GM18907 (cell line): ENCODE data around the gene PNMA8C.

Experiments
- ATAC-seq: cut with Tn5 transposase; IDR thresholded peaks from one replicate; pipeline ENCODE4 v1.9.1; 2021; ENCODE audit warnings: mild to moderate bottlenecking, moderate library complexity; ENCODE audit not compliant: unreplicated experiment

PNMA8C gene

DNA sequence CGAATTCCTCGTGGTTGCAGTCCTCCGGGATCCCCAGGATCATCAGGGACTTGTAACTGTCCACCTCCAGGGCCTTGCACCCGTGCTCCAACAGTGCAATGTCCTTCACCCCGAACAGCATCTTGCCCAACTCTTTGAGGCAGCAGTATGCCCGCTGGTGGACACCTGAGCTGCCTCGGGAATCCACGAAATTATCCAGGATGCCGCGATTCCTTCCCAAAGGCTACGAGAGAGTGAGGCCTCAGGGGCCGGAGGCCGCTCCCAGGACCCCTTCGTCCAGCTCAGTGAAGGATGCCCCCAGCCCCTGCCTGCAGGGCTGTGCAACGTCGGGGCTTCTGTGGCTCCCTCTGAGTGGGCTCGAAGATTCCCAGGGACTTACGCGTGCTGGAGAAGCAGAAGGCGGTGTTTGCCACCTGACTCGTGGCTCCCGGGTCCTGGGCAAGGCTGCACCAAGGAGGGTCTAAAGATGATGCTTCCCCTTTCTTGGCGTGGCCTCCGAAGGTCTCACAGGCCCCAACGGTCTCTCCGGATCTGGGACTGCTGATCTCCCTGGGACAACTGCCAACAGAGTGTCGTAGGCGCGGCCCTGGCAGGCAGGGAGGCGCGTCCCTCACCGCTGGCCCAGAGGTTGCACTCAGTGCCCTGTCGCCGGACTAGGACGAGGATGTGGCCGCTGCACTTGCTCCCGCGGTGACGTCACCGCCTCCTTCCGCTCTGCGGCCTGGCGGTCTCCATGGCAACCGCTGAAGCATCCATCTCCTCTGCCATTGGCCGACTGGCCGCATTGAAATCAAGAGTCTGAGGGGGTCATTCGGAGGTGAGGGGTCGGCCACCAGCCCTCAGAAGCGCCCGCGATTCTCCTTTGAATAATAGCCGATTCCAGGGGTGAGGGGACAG, at the start of gene PNMA8C:
Gene PNMA8C (minus strand): TSS at position 698 of the 897 bp plus-strand sequence. CDS start 577 bp downstream, at position 121.
- no peak for ATAC-seq

GRCh38 chr19:46475986-46476385, 47.2 kb upstream of the PNMA8C start:
- ATAC-seq = no peak

- no peak for ATAC-seq
Observed at GRCh38 chr19:46474211-46474610, 45.5 kb upstream of the PNMA8C start.

DNA sequence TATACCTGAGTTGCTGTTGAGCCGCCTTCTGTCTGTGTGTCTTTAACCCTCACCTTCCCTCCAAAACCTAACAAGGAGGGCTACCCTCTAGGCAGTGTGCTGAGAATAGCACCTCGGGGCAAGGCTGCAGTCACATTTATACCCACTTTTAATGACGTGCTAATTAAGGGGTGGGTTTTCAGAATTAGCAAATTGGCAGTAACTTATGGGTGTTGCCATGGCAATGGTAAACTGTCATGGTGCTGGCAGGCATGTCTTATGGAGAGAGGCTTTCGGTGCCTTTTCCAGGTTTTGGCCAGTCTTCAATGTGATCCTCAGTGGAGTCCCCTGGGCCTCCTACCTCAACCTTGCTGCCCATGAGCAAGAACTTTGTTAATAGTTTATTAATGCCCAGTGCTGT, 43.9 kb upstream of the PNMA8C start:
- no peak for ATAC-seq

DNA sequence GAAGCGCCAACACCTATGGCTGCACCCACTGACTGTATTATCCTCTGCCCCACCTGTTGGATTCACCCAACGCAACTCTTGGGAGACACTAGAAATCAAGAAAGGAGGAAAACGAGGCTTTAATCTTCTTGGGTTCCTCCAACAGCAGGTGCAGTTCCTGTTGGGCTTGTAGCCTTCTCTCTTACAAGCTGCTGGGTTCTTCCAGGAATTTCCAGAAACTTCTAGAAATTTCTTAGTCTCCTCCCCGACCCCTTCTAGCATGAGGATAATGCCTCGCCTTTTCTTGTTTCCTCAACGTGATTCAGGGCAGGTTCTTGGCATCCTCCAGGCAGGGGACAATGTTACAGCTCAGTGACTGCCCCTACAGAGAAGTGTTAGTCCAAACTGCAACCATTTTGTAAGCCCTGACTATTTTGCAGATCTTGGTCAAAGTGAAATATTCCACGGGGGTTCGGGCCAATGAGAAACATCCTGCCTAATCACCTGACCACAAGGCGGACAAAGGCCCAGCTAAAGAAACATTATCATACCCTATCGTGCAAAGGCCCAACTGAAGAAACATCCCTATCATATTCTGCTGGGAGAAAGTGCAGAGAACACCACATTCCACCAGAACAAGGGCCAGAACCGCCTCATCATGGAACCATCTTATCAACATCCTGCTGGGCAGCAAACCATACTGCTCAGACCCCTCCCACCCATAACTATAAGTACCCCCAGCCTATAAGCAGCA, 43.2 kb upstream of the PNMA8C start:
- no peak for ATAC-seq

DNA sequence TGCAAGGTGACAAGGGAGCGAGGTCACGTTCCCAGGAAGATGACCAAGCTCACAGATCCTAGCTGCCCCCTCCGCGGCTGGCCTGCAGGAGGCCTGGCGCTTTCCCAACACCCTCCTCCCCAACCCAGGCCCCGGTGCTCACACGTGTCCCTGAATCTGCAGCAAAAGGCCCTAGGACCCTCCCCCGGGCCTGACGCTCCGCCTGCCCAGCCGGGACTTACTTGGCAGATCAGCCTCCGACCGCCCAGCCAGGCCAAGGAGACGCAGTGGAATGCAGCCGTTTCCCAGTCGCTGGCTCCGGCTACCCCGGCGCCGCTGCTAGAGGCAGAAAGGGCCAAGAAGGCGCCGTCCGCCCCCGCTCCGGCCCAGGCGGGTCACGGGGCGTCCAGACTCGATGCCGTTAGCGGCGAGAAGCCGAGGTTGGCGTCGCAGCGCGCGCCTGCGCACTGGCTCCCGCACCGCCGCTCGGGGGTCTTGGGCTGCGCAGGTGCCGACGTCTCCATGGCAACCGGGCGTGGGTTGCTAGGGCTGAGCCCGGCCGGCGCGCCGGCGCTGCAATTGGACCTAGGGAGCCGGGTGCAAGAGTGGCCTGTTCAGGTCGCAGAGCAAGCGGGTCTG, 42.5 kb upstream of the PNMA8C start, which contains the start of gene PNMA8A:
Gene PNMA8A (minus strand): TSS at position 448 of the 618 bp plus-strand sequence. CDS start 528 bp downstream, outside the sequence.
- ATAC-seq = no peak

GRCh38 chr19:46470376-46470775, 41.6 kb upstream of the PNMA8C start:
- no peak for ATAC-seq

DNA sequence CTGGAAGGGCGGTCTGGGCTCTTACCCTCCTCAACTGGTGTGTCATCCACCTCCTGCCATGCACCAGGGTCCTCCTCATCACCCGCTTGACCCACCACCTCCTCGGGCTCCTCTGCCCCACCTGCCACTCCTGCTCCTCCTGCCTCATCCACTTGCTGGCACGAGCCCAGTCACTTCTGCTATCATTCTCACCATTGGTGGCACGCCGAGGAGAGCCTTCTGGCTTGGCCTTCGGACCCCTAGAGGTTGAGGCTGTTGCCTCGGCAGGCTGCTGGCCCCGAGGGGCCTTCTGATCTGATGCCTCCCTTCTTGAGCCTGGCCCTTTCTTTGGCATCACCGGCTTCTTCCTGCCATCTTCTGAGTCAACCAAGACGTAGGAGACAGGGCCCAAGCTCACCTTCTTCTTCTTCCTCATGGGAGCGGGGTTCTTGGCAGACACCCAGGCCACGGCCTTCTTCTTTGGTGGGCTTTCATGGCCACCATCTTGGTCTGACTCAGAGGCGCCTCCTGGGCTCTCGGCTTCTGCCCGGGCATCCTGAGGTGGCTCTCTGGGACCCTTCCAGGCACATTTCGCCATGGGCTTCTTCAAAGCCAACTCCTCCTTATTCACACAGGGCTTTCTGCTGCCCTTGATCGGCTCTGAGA, 40.9 kb upstream of the PNMA8C start:
- ATAC-seq = no peak

GRCh38 chr19:46466536-46467196, 37.9 kb upstream of the PNMA8C start:
- ATAC-seq = no peak

DNA sequence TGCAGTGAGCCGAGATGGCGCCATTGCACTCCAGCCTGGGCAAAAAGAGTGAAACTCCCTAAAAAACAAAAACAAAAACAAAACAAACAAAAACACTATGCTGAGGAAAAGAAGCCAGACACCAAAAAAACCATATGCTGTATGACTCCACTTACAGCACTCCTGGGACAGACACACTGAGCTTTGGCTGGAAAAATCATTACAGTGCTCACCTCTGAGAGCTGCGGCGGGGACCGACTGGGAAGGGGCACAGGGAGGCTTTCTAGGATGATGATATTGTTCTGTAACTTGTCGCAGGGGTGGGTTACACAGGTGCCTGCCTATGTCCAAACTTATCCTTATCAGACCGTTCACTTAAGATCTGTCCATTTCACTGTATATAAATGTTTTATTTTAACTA, 34.8 kb upstream of the PNMA8C start:
- no peak for ATAC-seq

DNA sequence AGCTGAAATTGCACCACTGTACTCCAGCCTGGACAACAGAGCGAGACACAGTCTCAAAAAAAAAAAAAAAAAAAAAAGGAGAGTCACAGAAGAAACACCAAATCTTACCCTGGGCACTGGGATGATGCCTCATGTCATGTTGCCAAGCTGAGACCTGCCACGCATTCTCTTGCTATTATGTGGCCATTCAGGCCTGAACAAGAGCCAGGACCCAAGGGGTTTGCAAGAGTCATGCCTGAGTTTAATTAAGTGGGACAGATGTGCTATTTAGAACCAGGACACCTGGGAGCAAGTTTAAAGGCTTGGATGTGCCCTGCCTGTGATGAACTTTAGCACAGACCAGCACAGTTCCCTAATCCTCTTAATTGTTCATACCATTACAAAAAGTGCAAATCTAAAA, 32.8 kb upstream of the PNMA8C start:
- ATAC-seq = no peak

GRCh38 chr19:46460981-46461380, 32.2 kb upstream of the PNMA8C start:
- no peak for ATAC-seq

DNA sequence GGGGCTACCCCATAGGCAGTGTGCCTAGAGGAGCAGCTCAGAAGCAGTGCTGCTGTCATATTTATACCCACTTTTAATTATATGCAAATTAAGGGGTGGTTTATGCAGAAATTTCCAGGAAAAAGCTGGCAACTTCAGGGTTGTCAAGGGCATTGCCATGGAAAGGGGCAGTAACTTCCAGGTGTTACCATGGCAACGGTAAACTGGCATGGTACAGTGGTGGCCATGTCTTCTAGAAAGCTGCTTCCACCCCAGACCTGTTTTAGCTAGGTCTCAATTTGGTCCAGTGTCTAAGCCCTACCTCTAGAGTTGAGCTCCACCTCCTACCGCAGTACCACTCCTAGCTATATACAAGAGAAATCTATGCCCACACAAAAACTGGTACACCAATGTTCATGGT, 31.3 kb upstream of the PNMA8C start:
- no peak for ATAC-seq

GRCh38 chr19:46456930-46457329, 28.2 kb upstream of the PNMA8C start:
- ATAC-seq = no peak

GRCh38 chr19:46454244-46454643, 25.5 kb upstream of the PNMA8C start:
- no peak for ATAC-seq

GRCh38 chr19:46453661-46454060, 24.9 kb upstream of the PNMA8C start:
- ATAC-seq = no peak

DNA sequence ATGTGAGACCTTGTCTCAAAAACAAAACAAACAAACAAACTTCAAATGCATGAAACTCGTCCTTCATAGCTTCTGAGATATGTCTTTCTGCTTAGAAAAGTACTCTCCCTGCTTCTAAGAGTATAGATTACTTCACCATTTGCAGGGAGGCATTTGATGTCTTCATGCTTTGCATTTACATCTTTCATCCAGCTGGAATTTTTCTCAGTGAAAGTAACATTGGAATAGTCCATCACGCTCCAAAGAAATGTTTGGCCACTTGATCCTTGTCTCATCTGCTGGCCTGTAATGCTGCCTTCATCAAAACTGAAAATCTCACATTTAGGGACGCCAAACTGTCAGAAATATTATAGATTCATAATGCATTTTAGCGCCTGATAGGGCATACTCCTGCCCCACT, 23.4 kb upstream of the PNMA8C start:
- ATAC-seq = no peak

DNA sequence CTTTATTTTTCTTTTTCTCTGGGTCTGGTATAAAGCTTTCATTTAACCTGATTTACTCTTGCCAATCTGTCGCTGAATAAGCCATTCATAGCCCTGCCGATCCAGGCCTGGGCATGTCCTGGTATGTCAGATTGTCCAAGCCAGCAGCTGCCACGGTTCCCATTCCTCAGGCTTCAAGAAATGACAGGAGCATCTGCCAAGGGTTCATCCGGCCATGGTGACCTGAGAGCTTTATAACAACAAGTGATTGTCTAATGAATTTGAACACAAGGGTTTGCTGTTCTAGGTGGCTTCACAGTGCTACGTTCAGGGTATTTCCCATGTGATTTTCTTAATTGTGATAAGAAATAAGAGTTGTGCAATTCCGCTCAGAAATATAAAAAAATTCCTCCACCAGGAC, 22.6 kb upstream of the PNMA8C start:
- no peak for ATAC-seq

DNA sequence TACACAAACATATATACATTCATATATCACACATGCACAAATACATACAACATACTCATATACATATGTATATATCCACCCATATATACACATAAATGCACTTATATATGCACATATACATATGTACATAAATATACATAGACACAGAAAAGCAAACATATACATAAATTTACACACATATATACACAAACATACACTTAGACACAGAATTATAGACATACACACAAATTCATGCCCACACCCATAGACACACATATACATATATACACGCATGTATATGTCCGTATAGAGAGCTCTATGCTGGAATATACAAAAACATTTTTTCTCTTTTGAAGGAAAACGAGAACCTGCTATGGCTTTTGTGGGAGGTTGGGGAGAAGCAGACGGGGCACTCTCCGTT, 22.0 kb upstream of the PNMA8C start:
- no peak for ATAC-seq

- no peak for ATAC-seq
Observed at GRCh38 chr19:46449228-46449627, 20.5 kb upstream of the PNMA8C start.

- ATAC-seq = no peak
Observed at GRCh38 chr19:46448601-46449000, 19.9 kb upstream of the PNMA8C start.
